Measurements from ENCODE around the gene TOGARAM1.

Gene TOGARAM1

DNA sequence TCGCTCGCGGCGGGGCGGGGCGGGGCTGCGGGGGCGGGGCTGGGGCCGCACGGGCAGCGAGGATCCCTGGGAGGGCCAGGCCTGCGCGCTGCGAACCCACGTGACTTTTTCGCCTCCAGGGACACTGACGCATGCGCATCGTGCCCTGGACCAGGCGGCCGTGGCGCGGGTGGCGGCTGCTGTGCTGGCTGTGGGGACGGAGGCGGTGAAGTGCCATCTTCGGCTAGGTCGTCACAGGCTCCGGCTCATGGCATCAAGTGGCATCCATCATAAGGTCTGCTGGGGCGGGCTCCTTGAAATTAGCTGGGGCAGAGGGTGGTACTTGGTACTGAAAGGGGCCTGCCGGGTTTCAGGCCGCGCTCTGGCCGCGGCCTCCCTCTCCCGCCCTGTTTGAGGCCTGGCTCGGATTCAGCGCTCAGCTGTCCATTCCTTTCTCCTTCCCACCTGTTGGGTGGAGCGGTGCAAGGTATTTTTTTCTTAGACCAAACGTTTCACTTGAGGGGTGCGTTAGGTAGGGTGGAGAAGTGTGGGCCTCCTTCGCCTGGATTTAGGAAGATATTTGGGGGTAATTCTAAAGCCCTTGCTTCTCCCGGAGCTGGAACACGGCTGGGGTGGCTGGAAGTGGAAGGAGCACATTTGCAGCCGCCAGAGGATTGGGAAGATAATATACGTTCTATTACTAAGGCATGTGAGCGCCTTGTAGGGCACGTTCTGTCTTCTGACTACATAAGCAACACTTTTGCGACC, 122.2 kb downstream of the TOGARAM1 start, which contains the start of gene PRPF39:
TSS of gene PRPF39 (plus strand) at position 141 of the 747 bp plus-strand sequence. CDS start 11,124 bp downstream, outside the sequence.
- no peaks in the 10 kb centered on the region for H3K36me3 ChIP-seq (ENCODE audit: insufficient read depth, low read length)
- H3K27ac ChIP-seq (ENCODE audit: low read depth, low read length), result peak within 1 kb of the TSS; percentile 55
- peaks cover 16% of the 10 kb centered on the region for H3K4me1 ChIP-seq (ENCODE audit: control insufficient read depth, insufficient read depth, low read length, unreplicated experiment)
- peak within 1 kb of the TSS; percentile 93 for H2AFZ ChIP-seq (ENCODE audit: low read length, unreplicated experiment)
- H3K79me2 ChIP-seq (ENCODE audit: control insufficient read depth, insufficient read depth, low read length, unreplicated experiment), result peaks cover 51% of the 10 kb centered on the region
- no peaks in the 10 kb centered on the region for H3K27me3 ChIP-seq (ENCODE audit: insufficient read depth, low read length)
- H3K4me3 ChIP-seq (ENCODE audit: low read depth, low read length), result peak within 1 kb of the TSS; percentile 96

DNA sequence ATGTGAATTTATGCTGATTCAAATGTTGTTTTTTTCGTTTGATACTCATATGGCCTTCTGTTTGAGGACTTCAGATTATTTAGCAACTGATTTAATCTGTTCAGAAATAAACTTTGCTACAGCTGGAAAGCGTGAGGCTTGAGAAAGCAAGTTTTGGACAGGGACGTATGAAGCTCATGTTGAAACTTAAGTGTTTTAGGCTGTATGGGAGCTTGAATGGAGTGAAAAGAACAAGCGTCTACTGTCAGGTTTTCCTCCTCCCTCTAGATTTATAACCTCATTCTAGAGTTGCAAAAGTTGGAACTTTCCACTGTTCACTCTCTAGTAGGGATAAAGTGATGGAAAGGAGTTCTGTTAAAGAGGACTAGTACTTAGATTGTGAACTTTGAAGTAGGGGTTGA, 123.0 kb downstream of the TOGARAM1 start:
- Histone ChIP-seq H3K36me3 (ENCODE audit: insufficient read depth, low read length) (no peaks in the 10 kb centered on the region), H2AFZ (ENCODE audit: low read length, unreplicated experiment) (no peak overlapping the region), H3K4me3 (ENCODE audit: low read depth, low read length) (peak overlapping the region; percentile 96), H3K4me1 (ENCODE audit: control insufficient read depth, insufficient read depth, low read length, unreplicated experiment) (peaks cover 24% of the 10 kb centered on the region), H3K79me2 (ENCODE audit: control insufficient read depth, insufficient read depth, low read length, unreplicated experiment) (peaks cover 59% of the 10 kb centered on the region), H3K27me3 (ENCODE audit: insufficient read depth, low read length) (no peaks in the 10 kb centered on the region), H3K27ac (ENCODE audit: low read depth, low read length) (peak overlapping the region; percentile 55)

DNA sequence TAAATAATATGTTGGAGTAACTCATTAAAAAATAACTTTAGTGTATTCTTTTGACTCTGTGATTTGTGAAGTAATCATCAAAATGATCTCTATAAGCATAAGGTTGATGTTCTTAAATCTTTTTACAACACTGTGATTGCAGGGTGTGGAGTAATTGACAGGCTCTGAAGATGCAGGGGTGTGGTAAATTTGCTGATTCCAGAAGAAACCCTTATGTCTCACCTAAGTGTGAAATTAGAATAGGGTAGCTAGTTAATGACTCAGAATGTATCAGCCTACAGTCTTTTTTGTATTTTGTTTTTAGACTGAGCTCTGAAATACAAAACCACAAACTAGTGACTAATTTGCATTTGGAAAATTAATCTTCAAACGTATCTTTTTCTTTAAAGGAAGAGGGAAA, 127.8 kb downstream of the TOGARAM1 start:
- no peak overlapping the region for H3K4me3 ChIP-seq (ENCODE audit: low read depth, low read length)
- H2AFZ ChIP-seq (ENCODE audit: low read length, unreplicated experiment), result no peak overlapping the region
- H3K27ac ChIP-seq (ENCODE audit: low read depth, low read length), result peak overlapping the region; percentile 15; the same call in 1 of the 2 replicates
- H3K27me3 ChIP-seq (ENCODE audit: insufficient read depth, low read length), result no peaks in the 10 kb centered on the region
- peaks cover 47% of the 10 kb centered on the region for H3K4me1 ChIP-seq (ENCODE audit: control insufficient read depth, insufficient read depth, low read length, unreplicated experiment)
- H3K79me2 ChIP-seq (ENCODE audit: control insufficient read depth, insufficient read depth, low read length, unreplicated experiment), result peaks cover 94% of the 10 kb centered on the region
- no peaks in the 10 kb centered on the region for H3K36me3 ChIP-seq (ENCODE audit: insufficient read depth, low read length)

DNA sequence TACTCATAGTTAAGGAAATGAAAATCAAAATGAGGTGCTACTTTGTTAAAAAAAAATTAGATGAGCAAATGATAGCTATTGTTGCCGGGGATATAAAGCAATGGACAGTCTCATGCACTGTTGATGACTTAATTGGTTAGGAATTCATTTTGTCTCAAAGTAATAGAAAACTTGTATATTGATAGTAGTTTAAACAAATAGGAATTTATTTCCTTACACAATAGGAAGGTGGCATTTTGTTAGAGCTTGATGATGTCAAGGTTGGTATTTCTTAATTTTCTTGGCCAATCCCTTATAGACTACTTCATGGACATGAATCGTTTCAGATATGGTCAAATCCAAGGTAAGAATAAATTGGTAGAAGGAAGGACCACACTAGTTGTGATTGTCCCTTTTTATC, 129.7 kb downstream of the TOGARAM1 start:
- Histone ChIP-seq H3K79me2 (ENCODE audit: control insufficient read depth, insufficient read depth, low read length, unreplicated experiment) (peaks cover 90% of the 10 kb centered on the region), H2AFZ (ENCODE audit: low read length, unreplicated experiment) (no peak overlapping the region), H3K36me3 (ENCODE audit: insufficient read depth, low read length) (peaks cover 8% of the 10 kb centered on the region), H3K4me1 (ENCODE audit: control insufficient read depth, insufficient read depth, low read length, unreplicated experiment) (peaks cover 44% of the 10 kb centered on the region), H3K4me3 (ENCODE audit: low read depth, low read length) (no peak overlapping the region), H3K27me3 (ENCODE audit: insufficient read depth, low read length) (no peaks in the 10 kb centered on the region), H3K27ac (ENCODE audit: low read depth, low read length) (peak overlapping the region; percentile 19)

GRCh38 chr14:45094275-45094674, 132.3 kb downstream of the TOGARAM1 start:
- Histone ChIP-seq H2AFZ (ENCODE audit: low read length, unreplicated experiment) (no peak overlapping the region), H3K4me1 (ENCODE audit: control insufficient read depth, insufficient read depth, low read length, unreplicated experiment) (peaks cover 30% of the 10 kb centered on the region), H3K27me3 (ENCODE audit: insufficient read depth, low read length) (no peaks in the 10 kb centered on the region), H3K27ac (ENCODE audit: low read depth, low read length) (no peak overlapping the region), H3K4me3 (ENCODE audit: low read depth, low read length) (no peak overlapping the region), H3K36me3 (ENCODE audit: insufficient read depth, low read length) (peaks cover 25% of the 10 kb centered on the region), H3K79me2 (ENCODE audit: control insufficient read depth, insufficient read depth, low read length, unreplicated experiment) (peaks cover 78% of the 10 kb centered on the region)

DNA sequence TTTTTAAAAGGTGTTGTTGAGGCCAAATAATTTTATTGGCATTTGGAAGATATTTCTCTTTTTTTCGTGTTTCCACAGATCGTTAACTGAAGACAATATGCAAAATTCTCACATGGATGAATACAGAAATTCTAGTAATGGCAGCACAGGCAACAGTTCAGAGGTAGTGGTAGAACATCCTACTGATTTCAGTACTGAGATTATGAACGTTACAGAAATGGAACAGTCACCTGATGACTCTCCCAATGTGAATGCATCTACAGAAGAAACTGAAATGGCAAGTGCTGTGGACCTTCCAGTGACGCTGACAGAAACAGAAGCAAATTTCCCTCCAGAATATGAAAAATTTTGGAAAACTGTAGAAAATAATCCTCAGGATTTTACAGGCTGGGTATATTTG, 133.2 kb downstream of the TOGARAM1 start:
- Histone ChIP-seq H3K36me3 (ENCODE audit: insufficient read depth, low read length) (peaks cover 25% of the 10 kb centered on the region), H3K4me1 (ENCODE audit: control insufficient read depth, insufficient read depth, low read length, unreplicated experiment) (peaks cover 21% of the 10 kb centered on the region), H3K79me2 (ENCODE audit: control insufficient read depth, insufficient read depth, low read length, unreplicated experiment) (peaks cover 71% of the 10 kb centered on the region), H3K27me3 (ENCODE audit: insufficient read depth, low read length) (no peaks in the 10 kb centered on the region), H3K4me3 (ENCODE audit: low read depth, low read length) (no peak overlapping the region), H3K27ac (ENCODE audit: low read depth, low read length) (no peak overlapping the region), H2AFZ (ENCODE audit: low read length, unreplicated experiment) (no peak overlapping the region)

- no peak overlapping the region for H3K27ac ChIP-seq (ENCODE audit: low read depth, low read length)
- no peak overlapping the region for H2AFZ ChIP-seq (ENCODE audit: low read length, unreplicated experiment)
- H3K4me3 ChIP-seq (ENCODE audit: low read depth, low read length), result no peak overlapping the region
- peaks cover 10% of the 10 kb centered on the region for H3K4me1 ChIP-seq (ENCODE audit: control insufficient read depth, insufficient read depth, low read length, unreplicated experiment)
- no peaks in the 10 kb centered on the region for H3K27me3 ChIP-seq (ENCODE audit: insufficient read depth, low read length)
- peaks cover 70% of the 10 kb centered on the region for H3K79me2 ChIP-seq (ENCODE audit: control insufficient read depth, insufficient read depth, low read length, unreplicated experiment)
- H3K36me3 ChIP-seq (ENCODE audit: insufficient read depth, low read length), result peaks cover 34% of the 10 kb centered on the region
These were observed 134.2 kb downstream of the TOGARAM1 start for GRCh38 chr14:45096218-45096617.

- Histone ChIP-seq H2AFZ (ENCODE audit: low read length, unreplicated experiment) (no peak overlapping the region), H3K4me3 (ENCODE audit: low read depth, low read length) (no peak overlapping the region), H3K4me1 (ENCODE audit: control insufficient read depth, insufficient read depth, low read length, unreplicated experiment) (no peaks in the 10 kb centered on the region), H3K27me3 (ENCODE audit: insufficient read depth, low read length) (no peaks in the 10 kb centered on the region), H3K27ac (ENCODE audit: low read depth, low read length) (no peak overlapping the region), H3K36me3 (ENCODE audit: insufficient read depth, low read length) (peaks cover 37% of the 10 kb centered on the region), H3K79me2 (ENCODE audit: control insufficient read depth, insufficient read depth, low read length, unreplicated experiment) (peaks cover 22% of the 10 kb centered on the region)
These were observed 141.8 kb downstream of the TOGARAM1 start for GRCh38 chr14:45103806-45104205.

GRCh38 chr14:45104561-45104960, 142.6 kb downstream of the TOGARAM1 start:
- Histone ChIP-seq H3K27ac (ENCODE audit: low read depth, low read length) (no peak overlapping the region), H3K79me2 (ENCODE audit: control insufficient read depth, insufficient read depth, low read length, unreplicated experiment) (peaks cover 20% of the 10 kb centered on the region), H3K36me3 (ENCODE audit: insufficient read depth, low read length) (peaks cover 39% of the 10 kb centered on the region)

DNA sequence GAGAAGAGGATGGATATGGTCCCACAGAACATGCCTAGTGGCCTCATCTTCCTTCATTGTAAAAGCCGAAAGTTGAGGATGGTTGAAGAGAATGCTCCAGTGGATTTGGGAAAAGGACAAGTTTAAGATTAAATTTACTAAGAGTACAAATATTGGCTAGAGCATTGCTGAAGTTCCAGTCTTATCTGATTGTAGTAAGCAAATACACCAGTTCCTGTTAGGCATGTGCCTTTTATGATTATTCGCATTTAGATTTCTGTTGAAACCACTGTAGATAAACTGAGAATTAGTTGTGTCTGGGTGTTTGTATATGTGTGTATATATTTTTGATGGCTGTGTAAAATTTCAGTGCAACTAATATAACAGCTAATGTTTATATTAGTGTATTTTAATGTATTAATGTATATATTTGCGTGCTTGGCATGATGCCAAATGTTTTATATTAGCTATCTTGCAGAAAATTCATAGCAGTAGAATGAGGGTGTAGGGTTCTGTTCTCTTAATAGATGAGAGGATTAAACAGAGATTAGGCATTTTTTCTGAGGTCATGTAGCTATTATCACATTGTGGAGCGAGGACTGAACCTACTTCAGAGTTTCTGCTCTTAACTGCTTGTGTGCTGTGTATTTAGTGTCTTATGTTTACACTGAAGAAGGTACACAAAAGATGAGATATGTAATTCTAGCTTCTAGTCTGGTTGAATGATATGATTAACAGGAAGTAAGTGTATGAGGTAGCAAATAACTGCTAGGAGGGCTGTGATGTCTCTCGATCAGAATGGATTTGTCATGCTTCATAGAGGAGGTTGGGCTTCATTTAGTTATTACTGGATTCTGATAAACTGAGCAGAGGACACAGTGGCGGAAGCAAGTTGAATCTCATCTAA, 151.1 kb downstream of the TOGARAM1 start:
- H3K36me3 ChIP-seq (ENCODE audit: insufficient read depth, low read length), result peaks cover 67% of the 10 kb centered on the region
- H3K4me3 ChIP-seq (ENCODE audit: low read depth, low read length), result no peak overlapping the region
- H3K27ac ChIP-seq (ENCODE audit: low read depth, low read length), result peak overlapping the region; percentile 40

More at GRCh38 chr14:45104561-45104960, 142.6 kb downstream of the TOGARAM1 start:
- Histone ChIP-seq H3K4me3 (ENCODE audit: low read depth, low read length) (no peak overlapping the region), H2AFZ (ENCODE audit: low read length, unreplicated experiment) (no peak overlapping the region), H3K4me1 (ENCODE audit: control insufficient read depth, insufficient read depth, low read length, unreplicated experiment) (no peaks in the 10 kb centered on the region), H3K27me3 (ENCODE audit: insufficient read depth, low read length) (no peaks in the 10 kb centered on the region)

More for the DNA sequence above, 151.1 kb downstream of the TOGARAM1 start:
- Histone ChIP-seq H2AFZ (ENCODE audit: low read length, unreplicated experiment) (no peak overlapping the region), H3K4me1 (ENCODE audit: control insufficient read depth, insufficient read depth, low read length, unreplicated experiment) (peaks cover 5% of the 10 kb centered on the region), H3K79me2 (ENCODE audit: control insufficient read depth, insufficient read depth, low read length, unreplicated experiment) (peaks cover 5% of the 10 kb centered on the region), H3K27me3 (ENCODE audit: insufficient read depth, low read length) (no peaks in the 10 kb centered on the region)

Data from ACC112 (cell line).